A549 (cell line): ENCODE data around the gene G3BP1. TPM values are rescaled to one million over a fixed set of nuclear protein-coding genes. Genes with fewer than 3 reads are reported as not detected.

Source experiments
- ATAC-seq, 2 experiments: fragments of 200-7000 bp in 1 of 2; fragments of >200 bp in 1 of 2; cut with Nextera tagmentation in 1 of 2; cut with Tn5 transposase in 1 of 2; 3 replicates each; pipeline versions ENCODE4 v1.8.0 to v1.9.1; 2018 to 2020; ENCODE audit warnings: mild to moderate bottlenecking in 1 of 2, moderate library complexity in 1 of 2
- CTCF ChIA-PET: fragments of 300-600 bp; sonication (Branson Sonifier 250); formaldehyde crosslinking; extraction: SDS; loops from one replicate; lab custom pipeline; 2021; ENCODE audit warnings: antibody characterized with exemption, inconsistent platforms; lab: Yijun Ruan, JAX
- POLR2A ChIA-PET: fragments of 350-600 bp; formaldehyde crosslinking; extraction: SDS; loops from one replicate; lab custom pipeline; 2021; ENCODE audit warnings: antibody characterized with exemption, inconsistent platforms; lab: Yijun Ruan, JAX
- DNase-seq, 2 experiments: peaks; one replicate each; pipeline versions ENCODE4 v3.0.0 to v3.0.0-alpha.2; 2011 to 2016; ENCODE audit warnings: low read depth in 1 of 2, low spot score in 1 of 2
- FAIRE-seq: peaks from 2 replicates; lab custom pipeline; 2011; peaks lifted over from hg19 to GRCh38; lab: Jason Lieb, UNC
- H3K27ac ChIP-seq, 2 experiments: fragments of >200 bp; sonication (Bioruptor Twin); formaldehyde crosslinking; 3 replicates each; pipeline ENCODE4 v1.5.1; 2016 to 2017
- H3K4me1 ChIP-seq: fragments of >200 bp; sonication (Bioruptor Twin); formaldehyde crosslinking; 3 replicates; pipeline ENCODE4 v1.6.1; 2016
- H3K4me2 ChIP-seq: fragments of >200 bp; sonication (Bioruptor Twin); formaldehyde crosslinking; 3 replicates; pipeline ENCODE4 v1.6.1; 2016
- H3K4me3 ChIP-seq: fragments of >200 bp; sonication (Bioruptor Twin); formaldehyde crosslinking; 3 replicates; pipeline ENCODE4 v1.5.1; 2016
- H3K9me3 ChIP-seq: fragments of >200 bp; sonication (Bioruptor Twin); formaldehyde crosslinking; 3 replicates; pipeline ENCODE4 v1.6.1; 2016
- CBX2 ChIP-seq: fragments of 200-600 bp; sonication (generic); IDR thresholded peaks from 2 replicates; pipeline ENCODE4 v1.6.1; 2016; ENCODE audit warnings: low read depth, mild to moderate bottlenecking, borderline replicate concordance
- CEBPB ChIP-seq, 2 experiments: fragments of >200 bp in 1 of 2; sonication (Bioruptor Twin) in 1 of 2; formaldehyde crosslinking in 1 of 2; IDR thresholded peaks; 2 replicates each; pipeline ENCODE4 v1.6.1; 2012 to 2016
- CHD4 ChIP-seq: fragments of 200-600 bp; sonication (generic); IDR thresholded peaks from 2 replicates; pipeline ENCODE4 v1.6.1; 2016; ENCODE audit warnings: antibody characterized with exemption, mild to moderate bottlenecking, borderline replicate concordance
- EHF ChIP-seq: fragments of 250-450 bp; sonication (Bioruptor Pico); IDR thresholded peaks from 2 replicates; pipeline ENCODE4 v1.5.0; 2020; ENCODE audit warnings: mild to moderate bottlenecking
- EHMT2 ChIP-seq: fragments of 200-600 bp; sonication (generic); IDR thresholded peaks from 2 replicates; pipeline ENCODE4 v1.6.1; 2016; ENCODE audit warnings: antibody characterized with exemption, low read depth, mild to moderate bottlenecking, moderate library complexity
- EP300 ChIP-seq, 2 experiments: fragments of >200 bp; sonication (Bioruptor Twin); formaldehyde crosslinking; IDR thresholded peaks; 2 replicates in 1 of 2; 3 replicates in 1 of 2; pipeline ENCODE4 v1.6.1; 2016 to 2017
- FOSB ChIP-seq: fragments of 250-450 bp; sonication (Bioruptor Pico); IDR thresholded peaks from 2 replicates; pipeline ENCODE4 v1.5.0; 2020; ENCODE audit warnings: mild to moderate bottlenecking, moderate library complexity
- FOXS1 ChIP-seq: fragments of 250-450 bp; sonication (Bioruptor Pico); IDR thresholded peaks from 2 replicates; pipeline ENCODE4 v1.5.0; 2020; ENCODE audit warnings: mild to moderate bottlenecking, moderate library complexity
- GATA3 ChIP-seq: IDR thresholded peaks from 2 replicates; pipeline ENCODE4 v1.6.1; 2012; ENCODE audit warnings: borderline replicate concordance
- HOXB5 ChIP-seq: fragments of 250-450 bp; sonication (Bioruptor Pico); IDR thresholded peaks from 2 replicates; pipeline ENCODE4 v1.5.0; 2020; ENCODE audit warnings: mild to moderate bottlenecking, moderate library complexity
- JUN ChIP-seq, 2 experiments: fragments of >200 bp; sonication (Bioruptor Twin); formaldehyde crosslinking; IDR thresholded peaks; 2 replicates in 1 of 2; 3 replicates in 1 of 2; pipeline ENCODE4 v1.6.1; 2016 to 2017
- JUNB ChIP-seq: fragments of >200 bp; sonication (Bioruptor Twin); formaldehyde crosslinking; IDR thresholded peaks from 2 replicates; pipeline ENCODE4 v1.6.1; 2016
- KDM1A ChIP-seq: fragments of 200-600 bp; sonication (generic); IDR thresholded peaks from 2 replicates; pipeline ENCODE4 v1.6.1; 2016; ENCODE audit warnings: low read depth, mild to moderate bottlenecking
- KDM5A ChIP-seq: fragments of 200-600 bp; sonication (generic); IDR thresholded peaks from 2 replicates; pipeline ENCODE4 v1.6.1; 2016; ENCODE audit warnings: antibody characterized with exemption, mild to moderate bottlenecking
- MYC ChIP-seq: IDR thresholded peaks from 2 replicates; pipeline ENCODE4 v1.6.1; 2012; ENCODE audit warnings: mild to moderate bottlenecking, inconsistent platforms, low read length, improper control_type of control experiment, borderline replicate concordance
- NFE2L2 ChIP-seq: fragments of 150-350 bp; conservative IDR thresholded peaks from 2 replicates; pipeline ENCODE4 v1.6.1; 2014; ENCODE audit warnings: low read length
- POLR2A ChIP-seq: IDR thresholded peaks from 2 replicates; pipeline ENCODE4 v1.6.1; 2012; ENCODE audit warnings: mild to moderate bottlenecking, low read length
- POLR2AphosphoS2 ChIP-seq: conservative IDR thresholded peaks from 2 replicates; pipeline ENCODE4 v1.6.1; 2012; ENCODE audit warnings: low read length, improper control_type of control experiment, inconsistent platforms
- RAD21 ChIP-seq, 2 experiments: fragments of >200 bp in 1 of 2; sonication (Bioruptor Twin) in 1 of 2; formaldehyde crosslinking in 1 of 2; IDR thresholded peaks in 1 of 2; conservative IDR thresholded peaks in 1 of 2; 2 replicates in 1 of 2; 3 replicates in 1 of 2; pipeline ENCODE4 v1.6.1; 2012 to 2018; ENCODE audit warnings: inconsistent platforms in 1 of 2
- RFX5 ChIP-seq: fragments of 450-650 bp; IDR thresholded peaks from 2 replicates; pipeline ENCODE4 v1.7.1; 2014; ENCODE audit warnings: antibody characterized with exemption, mild to moderate bottlenecking, moderate library complexity
- RNF2 ChIP-seq: fragments of 200-600 bp; sonication (generic); IDR thresholded peaks from 2 replicates; pipeline ENCODE4 v1.6.1; 2016; ENCODE audit warnings: low read depth, mild to moderate bottlenecking, antibody characterized with exemption, moderate library complexity, borderline replicate concordance
- TP53 ChIP-seq: fragments of 250-450 bp; sonication (Bioruptor Pico); IDR thresholded peaks from 2 replicates; pipeline ENCODE4 v1.5.0; 2021; ENCODE audit warnings: mild to moderate bottlenecking, moderate library complexity
- ZC3H11A ChIP-seq: fragments of 450-650 bp; IDR thresholded peaks from 2 replicates; pipeline ENCODE4 v1.6.1; 2014; ENCODE audit warnings: antibody characterized with exemption, mild to moderate bottlenecking
- ZSCAN20 ChIP-seq: fragments of 250-450 bp; sonication (Bioruptor Pico); IDR thresholded peaks from 2 replicates; pipeline ENCODE4 v1.8.0; 2022; ENCODE audit warnings: mild to moderate bottlenecking, moderate library complexity
- WGBS: methylation state at CpG from one replicate; pipeline ENCODE4 v1.1.6; 2017; ENCODE audit errors: missing lambda C conversion rate; 5-methylcytosine and 5-hydroxymethylcytosine counted together
- polyA plus RNA-seq, 4 experiments: library from polyadenylated mRNA; depleted of rRNA in 3 of 4; stranded (reverse); fragments of >200 nt; fragmentation: RNase III in 1 of 4; extraction: RNeasy Plus Mini Kit Qiagen cat#74134 plus additional on column Dnase treatment in 1 of 4; gene quantifications; 2 replicates in 3 of 4; 3 replicates in 1 of 4; pipeline ENCODE4 v1.2.3, GENCODE V29; 2011 to 2017
- TF ChIP-seq, protein P1 (sequence below): IDR thresholded peaks from 2 replicates; pipeline ENCODE4 v1.6.1; 2012

G3BP1 gene
- polyA plus RNA-seq, 2 of the 4 experiments (the other 2 are of a cell fraction) = 126 to 176 TPM

DNA sequence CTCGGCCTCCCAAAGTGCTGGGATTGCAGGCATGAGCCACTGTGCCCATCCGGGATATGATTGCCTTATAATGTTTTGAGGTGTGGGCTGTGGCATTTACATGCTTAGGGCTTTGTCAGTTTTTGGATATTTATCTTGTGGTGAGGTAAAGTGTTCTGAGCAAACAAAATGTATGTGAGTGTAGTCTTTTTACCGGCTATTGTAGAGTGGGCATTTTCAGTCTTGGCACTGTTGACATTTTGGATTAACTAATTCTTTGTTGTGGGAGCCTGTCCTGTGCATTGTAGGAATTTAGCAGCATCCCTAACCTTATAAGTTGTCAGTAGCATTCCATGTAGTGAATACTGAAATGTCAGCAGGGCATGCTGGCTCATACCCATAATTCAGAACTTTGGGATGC is 21.6 kb downstream of the G3BP1 start:
- Histone ChIP-seq H3K4me2 (no peak overlapping the region), H3K4me1 (no peaks in the 10 kb centered on the region)
- POLR2A ChIA-PET = no interaction called here
- CTCF ChIA-PET = interaction anchor here (1.1 kb wide), 1 partner anchor 8 kb away, joined by 3 read pairs; no protein-coding TSS in a partner anchor
- no peak for TF ChIP-seq ZSCAN20 (CRISPR knock-in tag)
- no peak for TF ChIP-seq KDM1A
- TF ChIP-seq TP53 (CRISPR knock-in tag) = no peak
- no peak for TF ChIP-seq JUNB
- no peak for TF ChIP-seq FOSB (CRISPR knock-in tag)
- TF ChIP-seq RFX5 = no peak
- TF ChIP-seq, protein P1, sequence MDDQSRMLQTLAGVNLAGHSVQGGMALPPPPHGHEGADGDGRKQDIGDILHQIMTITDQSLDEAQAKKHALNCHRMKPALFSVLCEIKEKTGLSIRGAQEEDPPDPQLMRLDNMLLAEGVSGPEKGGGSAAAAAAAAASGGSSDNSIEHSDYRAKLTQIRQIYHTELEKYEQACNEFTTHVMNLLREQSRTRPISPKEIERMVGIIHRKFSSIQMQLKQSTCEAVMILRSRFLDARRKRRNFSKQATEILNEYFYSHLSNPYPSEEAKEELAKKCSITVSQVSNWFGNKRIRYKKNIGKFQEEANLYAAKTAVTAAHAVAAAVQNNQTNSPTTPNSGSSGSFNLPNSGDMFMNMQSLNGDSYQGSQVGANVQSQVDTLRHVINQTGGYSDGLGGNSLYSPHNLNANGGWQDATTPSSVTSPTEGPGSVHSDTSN = no peak
- TF ChIP-seq CHD4 = no peak
- TF ChIP-seq POLR2AphosphoS2 = no peak
- no peak for TF ChIP-seq HOXB5
- no peak for TF ChIP-seq MYC
- no peak for TF ChIP-seq CEBPB (IDR thresholded peaks at IDR 0.05)
- no peak for TF ChIP-seq RNF2
- TF ChIP-seq, all 56 proteins: peak for 0
- no peak overlapping the region for H3K27ac ChIP-seq
- DNase-seq (no peak), ATAC-seq (no peak), FAIRE-seq (no peak)
- 87% methylated on average over 3 of the region's 3 CpGs for WGBS
- H3K4me3 ChIP-seq = no peak overlapping the region
- no peaks in the 10 kb centered on the region for H3K9me3 ChIP-seq

GRCh38 chr5:151795426-151795825 is 23.7 kb downstream of the G3BP1 start:
- TF ChIP-seq POLR2AphosphoS2 = no peak
- TF ChIP-seq, protein P1 = no peak
- TF ChIP-seq CBX2 = no peak
- no peak for TF ChIP-seq ZC3H11A
- no peak for TF ChIP-seq EP300 (IDR thresholded peaks at IDR 0.05)
- TF ChIP-seq KDM5A = no peak
- TF ChIP-seq EHF (CRISPR knock-in tag) = no peak
- TF ChIP-seq FOXS1 (CRISPR knock-in tag) = no peak
- TF ChIP-seq JUN (IDR thresholded peaks at IDR 0.05) = no peak
- TF ChIP-seq EHMT2 = no peak
- no peak for TF ChIP-seq RAD21 (conservative IDR thresholded peaks at IDR 0.05 in 1 of 2, IDR thresholded peaks at IDR 0.05 in 1 of 2)
- TF ChIP-seq CEBPB (IDR thresholded peaks at IDR 0.05) = no peak
- no peak for TF ChIP-seq NFE2L2
- TF ChIP-seq, all 56 proteins: peak for 0
- no peak for ATAC-seq
- no peak overlapping the region for H3K27ac ChIP-seq
- H3K9me3 ChIP-seq = no peaks in the 10 kb centered on the region
- no peaks in the 10 kb centered on the region for H3K4me1 ChIP-seq
- POLR2A ChIA-PET = no interaction called here
- DNase-seq = no peak
- FAIRE-seq = no peak
- 81% methylated on average over 1 of the region's 1 CpG for WGBS
- H3K4me2 ChIP-seq = no peak overlapping the region
- CTCF ChIA-PET = no interaction called here
- no peak overlapping the region for H3K4me3 ChIP-seq

- no peaks in the 10 kb centered on the region for H3K9me3 ChIP-seq
- no peaks in the 10 kb centered on the region for H3K4me1 ChIP-seq
- CTCF ChIA-PET = interaction anchor here (1.2 to 2.0 kb wide), 4 partner anchors 20 to 58 kb away, joined by 3 to 6 read pairs (median 4); no protein-coding TSS in a partner anchor
- FAIRE-seq (no peak), ATAC-seq (no peak), DNase-seq (no peak)
- H3K4me3 ChIP-seq = no peak overlapping the region
- TF ChIP-seq RAD21 (conservative IDR thresholded peaks at IDR 0.05 in 1 of 2, IDR thresholded peaks at IDR 0.05 in 1 of 2) = no peak
- no peak for TF ChIP-seq FOSB (CRISPR knock-in tag)
- TF ChIP-seq POLR2A = no peak
- no peak for TF ChIP-seq MYC
- no peak for TF ChIP-seq EHF (CRISPR knock-in tag)
- TF ChIP-seq GATA3 = no peak
- H3K4me2 ChIP-seq = no peak overlapping the region
- H3K27ac ChIP-seq = no peak overlapping the region
- 87% methylated on average over 3 of the region's 3 CpGs for WGBS
- POLR2A ChIA-PET = no interaction called here
These were observed 26.9 kb downstream of the G3BP1 start for GRCh38 chr5:151798674-151799073.
